ENCODE measurements around the gene ZNF367.
"Not testable (repeated sequence)": the region's sequence is repeated elsewhere in the genome, so short reads cannot be mapped to it uniquely, and the experiment has no call there.

ZNF367 gene

GRCh38 chr9:96363175-96363967 is 54.8 kb downstream of the ZNF367 start:
- DNase-seq (ENCODE audit: low read depth in 2 of 2) = no peak

- not testable (repeated sequence) for DNase-seq (ENCODE audit: low read depth in 2 of 2)
Measured at GRCh38 chr9:96362119-96362518, 56.1 kb downstream of the ZNF367 start.

GRCh38 chr9:96361668-96362067 is 56.5 kb downstream of the ZNF367 start:
- DNase-seq (ENCODE audit: low read depth in 2 of 2) = no peak

GRCh38 chr9:96360976-96361375 is 57.2 kb downstream of the ZNF367 start:
- no peak for DNase-seq (ENCODE audit: low read depth in 2 of 2)

GRCh38 chr9:96360523-96360922 is 57.6 kb downstream of the ZNF367 start:
- not testable (repeated sequence) for DNase-seq (ENCODE audit: low read depth in 2 of 2)

- DNase-seq (ENCODE audit: low read depth in 2 of 2) = no peak
Measured at GRCh38 chr9:96350866-96351265, 67.3 kb downstream of the ZNF367 start.

- no peak for DNase-seq (ENCODE audit: low read depth in 2 of 2)
Measured at GRCh38 chr9:96348261-96348660, 69.9 kb downstream of the ZNF367 start.

GRCh38 chr9:96345551-96345950 is 72.6 kb downstream of the ZNF367 start:
- DNase-seq (ENCODE audit: low read depth in 2 of 2) = no peak

GRCh38 chr9:96344458-96345180 is 73.6 kb downstream of the ZNF367 start:
- peak; percentile 61 to 73 for DNase-seq (ENCODE audit: low read depth in 2 of 2)

- DNase-seq (ENCODE audit: low read depth in 2 of 2) = no peak
Measured at GRCh38 chr9:96343515-96344360, 74.4 kb downstream of the ZNF367 start.

- no peak for DNase-seq (ENCODE audit: low read depth in 2 of 2)
Measured at GRCh38 chr9:96342571-96343245, 75.5 kb downstream of the ZNF367 start.

GRCh38 chr9:96340707-96341106 is 77.5 kb downstream of the ZNF367 start:
- no peak for DNase-seq (ENCODE audit: low read depth in 2 of 2)

- no peak for DNase-seq (ENCODE audit: low read depth in 2 of 2)
Measured at GRCh38 chr9:96338299-96338698, 79.9 kb downstream of the ZNF367 start.

All from fibroblast of skin of left biceps (primary cell).